ENCODE measurements around the gene SLIT3.

The SLIT3 gene

GRCh38 chr5:168714046-168714445 is 586.9 kb downstream of the SLIT3 start (continued):
- TF ChIP-seq YY1 (tag by site-specific recombination; IDR thresholded peaks at IDR 0.05) (no peak), ZNF362 (tag by site-specific recombination; IDR thresholded peaks at IDR 0.05) (no peak), ZNF555 (tag by site-specific recombination; conservative IDR thresholded peaks at IDR 0.05) (no peak)

GRCh38 chr5:168713051-168713450 is 587.9 kb downstream of the SLIT3 start:
- TF ChIP-seq ZNF341 (tag by site-specific recombination; IDR thresholded peaks at IDR 0.05; ENCODE audit: low read depth): no peak
- TF ChIP-seq ZNF175 (tag by site-specific recombination; IDR thresholded peaks at IDR 0.05): no peak
- no peak for TF ChIP-seq ZNF132 (tag by site-specific recombination; IDR thresholded peaks at IDR 0.05; ENCODE audit: borderline replicate concordance)
- TF ChIP-seq SCRT2 (tag by site-specific recombination; IDR thresholded peaks at IDR 0.05): no peak
- no peak for TF ChIP-seq ZNF571 (tag by site-specific recombination; IDR thresholded peaks at IDR 0.05)
- TF ChIP-seq ZNF670 (tag by site-specific recombination; IDR thresholded peaks at IDR 0.05; ENCODE audit: low read depth): no peak
- no peak for TF ChIP-seq TRIM28 (IDR thresholded peaks at IDR 0.05; ENCODE audit: borderline replicate concordance, low read length)
- TF ChIP-seq ZNF747 (tag by site-specific recombination; IDR thresholded peaks at IDR 0.05): no peak
- no peak for TF ChIP-seq ZNF211 (tag by site-specific recombination; IDR thresholded peaks at IDR 0.05; ENCODE audit: low read depth)
- TF ChIP-seq ZNF449 (tag by site-specific recombination; IDR thresholded peaks at IDR 0.05): no peak
- TF ChIP-seq HOXD13 (CRISPR knock-in tag; IDR thresholded peaks at IDR 0.05; ENCODE audit: borderline replicate concordance): no peak
- TF ChIP-seq ZNF37A (tag by site-specific recombination; IDR thresholded peaks at IDR 0.05): no peak
- TF ChIP-seq, protein P1, sequence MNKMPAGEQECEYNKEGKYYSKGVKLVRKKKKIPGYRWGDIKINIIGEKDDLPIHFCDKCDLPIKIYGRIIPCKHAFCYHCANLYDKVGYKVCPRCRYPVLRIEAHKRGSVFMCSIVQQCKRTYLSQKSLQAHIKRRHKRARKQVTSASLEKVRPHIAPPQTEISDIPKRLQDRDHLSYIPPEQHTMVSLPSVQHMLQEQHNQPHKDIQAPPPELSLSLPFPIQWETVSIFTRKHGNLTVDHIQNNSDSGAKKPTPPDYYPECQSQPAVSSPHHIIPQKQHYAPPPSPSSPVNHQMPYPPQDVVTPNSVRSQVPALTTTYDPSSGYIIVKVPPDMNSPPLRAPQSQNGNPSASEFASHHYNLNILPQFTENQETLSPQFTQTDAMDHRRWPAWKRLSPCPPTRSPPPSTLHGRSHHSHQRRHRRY (tag by site-specific recombination; IDR thresholded peaks at IDR 0.05): no peak
- no peak for TF ChIP-seq MYNN (tag by site-specific recombination; IDR thresholded peaks at IDR 0.05; ENCODE audit: borderline replicate concordance)
- no peak for TF ChIP-seq ZBTB10 (tag by site-specific recombination; IDR thresholded peaks at IDR 0.05)
- TF ChIP-seq REPIN1 (tag by site-specific recombination; IDR thresholded peaks at IDR 0.05; ENCODE audit: low read depth): no peak
- no peak for TF ChIP-seq HOXA7 (CRISPR knock-in tag; IDR thresholded peaks at IDR 0.05; ENCODE audit: borderline replicate concordance)
- no peak overlapping the region for H3K4me3 ChIP-seq (ENCODE audit: low read depth, low read length)
- CTCF ChIA-PET: interaction anchor here (0.6 kb wide), 1 partner anchor 443 kb away, joined by 3 read pairs; no protein-coding TSS in a partner anchor
- H3K4me1 ChIP-seq (ENCODE audit: control insufficient read depth, insufficient read depth, low read length): no peaks in the 10 kb centered on the region; the same call in 1 of the 2 replicates
- H3K36me3 ChIP-seq (ENCODE audit: control insufficient read depth in 2 of 2, insufficient read depth in 1 of 2, low read length in 2 of 2): no peaks in the 10 kb centered on the region
- H3K27ac ChIP-seq (ENCODE audit: extremely low read depth, low read depth, low read length): no peak overlapping the region
- no peaks in the 10 kb centered on the region for H3K9me3 ChIP-seq (ENCODE audit: control insufficient read depth, insufficient read depth, low read depth, low read length)
- POLR2A ChIA-PET: no interaction called here
